ENCODE data around the gene CLRN1.

GRCh38 chr3:150911771-150912170 is 60.8 kb downstream of the CLRN1 start:
- TF ChIP-seq SPI1 (IDR thresholded peaks at IDR 0.05; ENCODE audit: borderline replicate concordance, low read depth, low read length) (no peak), E2F8 (IDR thresholded peaks at IDR 0.05; ENCODE audit: low read depth, partially characterized antibody) (no peak), SIN3B (IDR thresholded peaks at IDR 0.05; ENCODE audit: low read depth) (no peak), MAFF (IDR thresholded peaks at IDR 0.05; ENCODE audit: low read length) (peak; percentile 52; the same call in 1 of the 2 replicates), CTCF (IDR thresholded peaks at IDR 0.05 in 2 of 3, conservative IDR thresholded peaks at IDR 0.05 in 1 of 3; ENCODE audit: insufficient read depth in 2 of 3, low read depth in 1 of 3, low read length in 3 of 3) (no peak), RFX1 (IDR thresholded peaks at IDR 0.05) (no peak), ZNF395 (CRISPR knock-in tag; IDR thresholded peaks at IDR 0.05) (no peak), EZH2 (IDR thresholded peaks at IDR 0.05; ENCODE audit: borderline replicate concordance, low read depth, low read length) (no peak), RFX5 (IDR thresholded peaks at IDR 0.05; ENCODE audit: low read depth, low read length) (no peak)

Measured in K562 (cell line).